ELR (cell line): ENCODE measurements around the gene ANKIB1.
"Not testable (repeated sequence)": the region's sequence is repeated elsewhere in the genome, so short reads cannot be mapped to it uniquely, and the experiment has no call there.

Experiments used
- DNase-seq: peaks from one replicate; pipeline ENCODE4 v3.0.0-alpha.2; 2015; ENCODE audit warnings: low read depth

Gene ANKIB1

GRCh38 chr7:92325858-92326257 is 80.1 kb downstream of the ANKIB1 start:
- no peak for DNase-seq

- DNase-seq: no peak
These were observed 85.2 kb downstream of the ANKIB1 start for GRCh38 chr7:92330835-92331438.

- no peak for DNase-seq
These were observed 85.7 kb downstream of the ANKIB1 start for GRCh38 chr7:92331508-92331907.

- no peak for DNase-seq
These were observed 87.0 kb downstream of the ANKIB1 start for GRCh38 chr7:92332782-92333181.

- DNase-seq: no peak
These were observed 88.1 kb downstream of the ANKIB1 start for GRCh38 chr7:92333866-92334265.

GRCh38 chr7:92335574-92335973 is 89.8 kb downstream of the ANKIB1 start:
- DNase-seq: no peak

- no peak for DNase-seq
These were observed 91.0 kb downstream of the ANKIB1 start for GRCh38 chr7:92336662-92337340.

GRCh38 chr7:92340016-92340415 is 94.2 kb downstream of the ANKIB1 start:
- DNase-seq: no peak

- peak; percentile 16 for DNase-seq
These were observed 97.9 kb downstream of the ANKIB1 start for GRCh38 chr7:92343714-92344113.

GRCh38 chr7:92352009-92352408 is 106.2 kb downstream of the ANKIB1 start:
- no peak for DNase-seq

- no peak for DNase-seq
These were observed 108.4 kb downstream of the ANKIB1 start for GRCh38 chr7:92354214-92354613.

- DNase-seq: no peak
These were observed 110.6 kb downstream of the ANKIB1 start for GRCh38 chr7:92356406-92356805.

GRCh38 chr7:92357260-92357659 is 111.5 kb downstream of the ANKIB1 start:
- no peak for DNase-seq

GRCh38 chr7:92359179-92359578 is 113.4 kb downstream of the ANKIB1 start:
- DNase-seq: not testable (repeated sequence)

- no peak for DNase-seq
These were observed 114.0 kb downstream of the ANKIB1 start for GRCh38 chr7:92359801-92360200.

- DNase-seq: peak; percentile 3
These were observed 114.6 kb downstream of the ANKIB1 start for GRCh38 chr7:92360387-92360786.

GRCh38 chr7:92362131-92362530 is 116.4 kb downstream of the ANKIB1 start:
- no peak for DNase-seq

- no peak for DNase-seq
These were observed 121.0 kb downstream of the ANKIB1 start for GRCh38 chr7:92366730-92367129.

GRCh38 chr7:92368741-92369140 is 123.0 kb downstream of the ANKIB1 start:
- no peak for DNase-seq

GRCh38 chr7:92375013-92375412 is 129.2 kb downstream of the ANKIB1 start:
- DNase-seq: no peak

- no peak for DNase-seq
These were observed 145.3 kb downstream of the ANKIB1 start for GRCh38 chr7:92391071-92391470.

- no peak for DNase-seq
These were observed 151.8 kb downstream of the ANKIB1 start for GRCh38 chr7:92397542-92397941.

GRCh38 chr7:92400013-92400412 is 154.2 kb downstream of the ANKIB1 start:
- DNase-seq: no peak
